Umbilical cord (tissue), 2 donors: ENCODE results near the gene REG1A. TPM values are rescaled to one million over a fixed set of nuclear protein-coding genes. Genes with fewer than 3 reads are reported as not detected.

ENCODE experiments used
- DNase-seq: peaks from one replicate; pipeline ENCODE4 v3.0.0-alpha.2; 2015; ENCODE audit warnings: low spot score
- total RNA-seq: library from RNA; depleted of rRNA; stranded (reverse); fragments of >200 nt; gene quantifications from one replicate; pipeline ENCODE4 v1.2.3, GENCODE V29; 2014; ENCODE audit warnings: low replicate concordance; ENCODE audit not compliant: insufficient read depth

The REG1A gene
- total RNA-seq, 1 donor from 2014 or later, result not detected

- DNase-seq, result no peak
Measured at GRCh38 chr2:79125721-79125985, 5.4 kb downstream of the REG1A start.

DNA sequence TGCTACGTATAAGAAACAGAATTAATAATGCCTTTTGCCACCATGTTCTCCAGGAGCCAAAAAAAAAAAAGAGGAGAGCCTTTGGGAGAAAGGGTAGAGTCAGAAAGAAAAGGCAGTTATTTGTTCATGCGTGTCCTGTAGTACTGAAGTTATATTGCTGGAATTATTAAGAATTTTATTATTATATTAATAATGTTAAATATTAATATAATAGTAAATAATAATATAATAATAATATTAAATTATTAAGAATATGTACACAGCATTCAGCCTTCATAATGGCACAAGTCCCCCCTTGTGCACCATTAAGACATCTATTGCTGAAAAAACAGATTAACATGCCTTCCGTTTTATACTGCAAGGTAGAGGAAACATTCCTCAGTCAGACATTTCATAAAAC lies 8.1 kb downstream of the REG1A start:
- no peak for DNase-seq

GRCh38 chr2:79129260-79129659 lies 9.0 kb downstream of the REG1A start:
- DNase-seq, result no peak

- no peak for DNase-seq
Measured at GRCh38 chr2:79129804-79130203, 9.5 kb downstream of the REG1A start.

GRCh38 chr2:79131687-79132086 lies 11.4 kb downstream of the REG1A start:
- no peak for DNase-seq

DNA sequence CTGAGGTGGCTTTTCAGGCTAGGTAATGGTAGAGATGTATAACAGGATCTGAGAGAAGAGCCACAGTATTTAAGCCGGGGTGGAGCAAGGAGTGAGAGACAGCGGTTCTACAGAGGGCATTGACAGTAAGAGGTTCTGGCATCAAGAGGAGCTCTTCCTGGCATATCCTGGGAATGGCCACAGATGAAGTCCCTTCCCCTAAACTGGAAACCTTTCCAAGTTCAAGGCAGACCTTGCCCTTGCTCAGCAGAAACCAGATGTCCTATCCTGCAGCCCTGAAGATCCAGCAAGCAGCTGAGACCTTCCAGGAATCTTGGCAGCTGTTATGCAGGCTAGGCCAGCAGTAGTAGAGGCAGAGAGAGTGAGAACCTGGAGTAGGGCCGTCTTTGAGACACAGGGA lies 18.1 kb downstream of the REG1A start:
- no peak for DNase-seq

DNA sequence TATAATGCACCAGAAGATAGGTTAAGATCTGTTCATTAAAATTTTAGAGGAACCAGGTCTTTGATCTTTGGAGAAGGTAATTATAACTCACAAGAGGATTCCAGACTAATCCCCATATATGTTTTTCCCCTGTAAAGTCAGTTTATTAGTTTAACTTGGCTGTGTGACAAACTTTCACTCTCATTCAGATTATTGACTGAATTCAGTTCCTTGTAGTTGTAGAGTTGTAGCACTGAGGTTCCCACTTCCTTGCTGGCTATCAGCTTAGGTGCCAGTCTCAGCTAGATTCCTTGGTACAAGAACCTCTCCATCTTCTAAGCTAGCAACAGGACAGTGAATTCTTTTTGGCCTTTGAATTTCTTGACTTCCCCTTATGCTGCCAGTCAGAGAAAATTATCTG lies 19.1 kb downstream of the REG1A start:
- DNase-seq, result no peak

- no peak for DNase-seq
Measured at GRCh38 chr2:79155826-79156476, 35.7 kb downstream of the REG1A start.

- DNase-seq, result no peak
Measured at GRCh38 chr2:79159030-79159429, 38.7 kb downstream of the REG1A start.

DNA sequence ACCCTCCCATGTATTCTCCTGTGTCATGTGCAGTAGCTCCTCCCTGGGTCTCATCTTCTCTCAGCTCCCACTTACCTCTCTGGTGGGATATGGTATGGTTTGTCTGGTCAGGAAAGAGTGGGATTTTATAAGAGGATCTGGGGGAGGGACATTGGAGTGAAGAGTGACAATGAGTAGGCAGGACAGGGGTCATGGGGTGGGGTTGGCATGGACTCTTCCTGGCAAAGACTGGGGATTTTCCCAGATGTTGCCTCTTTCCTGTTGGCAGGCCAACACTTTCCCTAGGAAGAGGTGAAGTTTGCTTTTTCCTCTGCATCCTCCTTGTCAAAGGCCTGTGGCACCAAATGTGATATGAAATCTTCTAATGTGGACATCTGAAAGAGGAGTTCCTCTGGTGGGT lies 39.4 kb downstream of the REG1A start, which contains the start of gene REG3A:
Gene REG3A, minus strand, starts transcription at position 101 of the 400 bp plus-strand sequence. CDS start 348 bp downstream, outside the sequence.
- no peak for DNase-seq

DNA sequence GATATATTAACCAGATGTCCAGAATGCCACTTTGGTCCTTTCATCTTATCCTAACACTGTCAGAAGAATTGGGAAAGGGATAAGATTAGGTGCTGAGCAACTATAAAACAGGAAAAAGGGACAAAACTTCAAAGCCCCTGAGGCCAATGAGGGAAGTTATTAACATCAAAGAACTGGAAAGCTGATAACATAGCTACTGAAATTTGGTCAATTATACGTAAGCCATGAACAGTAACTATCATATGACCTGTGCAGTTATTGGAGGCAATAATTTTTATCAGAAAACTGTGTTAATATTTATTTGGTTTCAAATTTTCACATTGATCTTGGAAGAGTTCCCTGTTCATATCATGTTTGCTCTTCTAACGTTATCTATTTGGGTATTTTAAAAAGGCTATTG lies 41.8 kb downstream of the REG1A start:
- DNase-seq, result no peak

DNA sequence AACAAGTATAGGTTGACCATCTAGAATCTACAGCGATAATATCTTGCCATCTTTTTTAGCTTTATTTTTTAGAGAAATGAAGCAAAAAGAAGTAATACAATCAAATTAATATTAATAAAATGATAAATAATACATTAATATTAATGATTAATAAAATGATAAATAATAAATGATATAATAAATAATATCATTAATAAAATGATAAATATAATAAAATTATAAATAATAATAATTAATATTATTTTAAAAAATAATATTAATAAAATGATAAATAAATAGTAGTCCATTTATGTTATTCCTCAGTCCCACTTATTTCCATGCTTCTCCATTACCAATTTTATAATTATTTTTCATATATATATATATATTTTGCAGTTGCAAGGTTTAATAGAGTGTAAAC lies 42.5 kb downstream of the REG1A start:
- DNase-seq, result no peak

GRCh38 chr2:79171348-79171958 lies 51.2 kb downstream of the REG1A start:
- no peak for DNase-seq

Other genes with a start within 250 kb of the REG1A start
- gene REG3G, start 94.8 kb upstream of the REG1A start, total RNA-seq, result 1.7 TPM
- 1.4 TPM for gene REG1B, start 32.5 kb upstream of the REG1A start, total RNA-seq
- gene REG3A, start 39.3 kb downstream of the REG1A start, total RNA-seq, result 3.6 TPM